MM.1S (cell line): ENCODE measurements around the gene PLA2G12B.

Experiments
- DNase-seq: peaks from one replicate; pipeline ENCODE4 v3.0.0-alpha.2; 2015
- H2AFZ ChIP-seq: fragments of 300-600 bp; sonication (generic); 2 replicates; pipeline ENCODE4 v1.6.0; 2016; ENCODE audit warnings: antibody characterized with exemption, low read length
- H3F3A ChIP-seq: fragments of 300-600 bp; sonication (generic); 2 replicates; pipeline ENCODE4 v1.6.1; 2016; ENCODE audit warnings: mild to moderate bottlenecking, antibody characterized with exemption, low read length, moderate library complexity, mixed read lengths; ENCODE audit not compliant: insufficient read depth
- H3K27ac ChIP-seq: fragments of 300-600 bp; sonication (generic); 2 replicates; pipeline ENCODE4 v1.5.1; 2016; ENCODE audit warnings: mild to moderate bottlenecking, low read length
- H3K27me3 ChIP-seq: fragments of 300-600 bp; sonication (generic); replicated peaks from 2 replicates; pipeline ENCODE4 v1.6.0; 2016; ENCODE audit warnings: low read length; ENCODE audit not compliant: insufficient read depth
- H3K36me3 ChIP-seq: fragments of 300-600 bp; sonication (generic); replicated peaks from 2 replicates; pipeline ENCODE4 v1.6.1; 2016; ENCODE audit warnings: mild to moderate bottlenecking, low read length, mixed read lengths; ENCODE audit not compliant: insufficient read depth
- H3K4me1 ChIP-seq: fragments of 300-600 bp; sonication (generic); 2 replicates; pipeline ENCODE4 v1.6.1; 2016; ENCODE audit warnings: low read length, mixed read lengths
- H3K4me2 ChIP-seq: fragments of 300-600 bp; sonication (generic); 2 replicates; pipeline ENCODE4 v1.6.0; 2016; ENCODE audit warnings: low read depth, low read length
- H3K4me3 ChIP-seq: fragments of 300-600 bp; sonication (generic); 2 replicates; pipeline ENCODE4 v1.5.1; 2016; ENCODE audit warnings: low read length, mixed read lengths
- H3K79me2 ChIP-seq: fragments of 300-600 bp; sonication (generic); 2 replicates; pipeline ENCODE4 v1.6.1; 2016; ENCODE audit warnings: mixed run types, low read length, mixed read lengths
- H3K9ac ChIP-seq: fragments of 300-600 bp; sonication (generic); 2 replicates; pipeline ENCODE4 v1.6.1; 2016; ENCODE audit warnings: low read length, mixed read lengths
- H3K9me2 ChIP-seq: fragments of 300-600 bp; sonication (generic); replicated peaks from 2 replicates; pipeline ENCODE4 v1.6.1; 2016; ENCODE audit warnings: mild to moderate bottlenecking, low read length, mixed read lengths; ENCODE audit not compliant: insufficient read depth
- H3K9me3 ChIP-seq: fragments of 300-600 bp; sonication (generic); replicated peaks from 2 replicates; pipeline ENCODE4 v1.6.1; 2016; ENCODE audit warnings: mild to moderate bottlenecking, low read length, mixed read lengths; ENCODE audit not compliant: insufficient read depth
- H4K20me1 ChIP-seq: fragments of 300-600 bp; sonication (generic); 2 replicates; pipeline ENCODE4 v1.6.1; 2016; ENCODE audit warnings: mild to moderate bottlenecking, low read length, moderate library complexity, mixed read lengths; ENCODE audit not compliant: insufficient read depth
- CTCF ChIP-seq: fragments of 300-600 bp; sonication (generic); IDR thresholded peaks from 2 replicates; pipeline ENCODE4 v1.5.1; 2016; ENCODE audit warnings: antibody characterized with exemption, low read length, mixed read lengths
- EZH2 ChIP-seq: fragments of 300-600 bp; sonication (generic); optimal IDR thresholded peaks from 2 replicates; pipeline ENCODE3; 2017; ENCODE audit warnings: low read depth, mild to moderate bottlenecking, antibody characterized with exemption, low read length, mixed read lengths
- EZH2phosphoT487 ChIP-seq: fragments of 300-600 bp; sonication (generic); IDR thresholded peaks from 2 replicates; pipeline ENCODE4 v1.6.1; 2018; ENCODE audit warnings: antibody characterized with exemption, low read length

PLA2G12B gene

GRCh38 chr10:72912736-72913135 lies 41.9 kb downstream of the PLA2G12B start:
- Histone ChIP-seq H2AFZ (no peak overlapping the region), H4K20me1 (no peaks in the 10 kb centered on the region), H3K9me2 (no peaks in the 10 kb centered on the region), H3F3A (no peaks in the 10 kb centered on the region), H3K36me3 (no peaks in the 10 kb centered on the region), H3K4me1 (no peaks in the 10 kb centered on the region), H3K4me2 (no peak overlapping the region), H3K79me2 (no peaks in the 10 kb centered on the region), H3K9me3 (no peaks in the 10 kb centered on the region), H3K4me3 (no peak overlapping the region), H3K27ac (no peak overlapping the region), H3K9ac (no peak overlapping the region), H3K27me3 (no peaks in the 10 kb centered on the region)
- DNase-seq: no peak
- TF ChIP-seq EZH2 (no peak), EZH2phosphoT487 (no peak), CTCF (no peak)

GRCh38 chr10:72911758-72912157 lies 42.8 kb downstream of the PLA2G12B start:
- H3K4me2 ChIP-seq: no peak overlapping the region
- H3K9me3 ChIP-seq: no peaks in the 10 kb centered on the region
- H2AFZ ChIP-seq: no peak overlapping the region
- no peaks in the 10 kb centered on the region for H3K9me2 ChIP-seq
- no peaks in the 10 kb centered on the region for H3K4me1 ChIP-seq
- DNase-seq: no peak
- no peaks in the 10 kb centered on the region for H3K79me2 ChIP-seq
- no peak for TF ChIP-seq EZH2
- no peak for TF ChIP-seq CTCF
- TF ChIP-seq EZH2phosphoT487: no peak
- H3K27me3 ChIP-seq: no peaks in the 10 kb centered on the region
- H3K36me3 ChIP-seq: no peaks in the 10 kb centered on the region
- no peak overlapping the region for H3K4me3 ChIP-seq
- no peaks in the 10 kb centered on the region for H3F3A ChIP-seq
- no peak overlapping the region for H3K9ac ChIP-seq
- no peak overlapping the region for H3K27ac ChIP-seq
- no peaks in the 10 kb centered on the region for H4K20me1 ChIP-seq

GRCh38 chr10:72910705-72911104 lies 43.9 kb downstream of the PLA2G12B start:
- H3K9ac ChIP-seq: no peak overlapping the region
- H3K9me2 ChIP-seq: no peaks in the 10 kb centered on the region
- no peaks in the 10 kb centered on the region for H3K9me3 ChIP-seq
- peaks cover under 1% of the 10 kb centered on the region; the same call in 1 of the 2 replicates for H3K4me1 ChIP-seq
- no peak overlapping the region for H3K4me3 ChIP-seq
- H4K20me1 ChIP-seq: no peaks in the 10 kb centered on the region
- no peak overlapping the region for H2AFZ ChIP-seq
- DNase-seq: no peak
- H3K27me3 ChIP-seq: no peaks in the 10 kb centered on the region
- no peak overlapping the region for H3K4me2 ChIP-seq
- H3K79me2 ChIP-seq: no peaks in the 10 kb centered on the region
- no peaks in the 10 kb centered on the region for H3F3A ChIP-seq
- H3K36me3 ChIP-seq: no peaks in the 10 kb centered on the region
- H3K27ac ChIP-seq: no peak overlapping the region
- no peak for TF ChIP-seq CTCF
- TF ChIP-seq EZH2phosphoT487: no peak
- TF ChIP-seq EZH2: no peak
